ENCODE data around the gene CMSS1.

- TF ChIP-seq SP1 (IDR thresholded peaks at IDR 0.05) (no peak), SP1 (CRISPR knock-in tag; IDR thresholded peaks at IDR 0.05) (no peak), CTCF (CRISPR knock-in tag; IDR thresholded peaks at IDR 0.05) (no peak), EZH2 (conservative IDR thresholded peaks at IDR 0.05; ENCODE audit: low read depth, low read length) (no peak), YY1 (IDR thresholded peaks at IDR 0.05; ENCODE audit: insufficient read depth, insufficient replicate concordance, low read depth, low read length) (no peak), ZNF512 (CRISPR knock-in tag; IDR thresholded peaks at IDR 0.05) (no peak)
These were observed 223.7 kb downstream of the CMSS1 start for GRCh38 chr3:100041328-100041749.

Measured in HepG2 (cell line).